GM20000 (cell line): ENCODE measurements around the gene PGM3.

Source experiments
- DNase-seq: peaks from one replicate; pipeline ENCODE4 v3.0.0; 2012; ENCODE audit warnings: low spot score
- CTCF ChIP-seq: IDR thresholded peaks from 2 replicates; pipeline ENCODE4 v1.5.1; 2012; ENCODE audit warnings: mild to moderate bottlenecking, control low read depth; ENCODE audit errors: extremely low read depth, missing control alignments

PGM3 gene

DNA sequence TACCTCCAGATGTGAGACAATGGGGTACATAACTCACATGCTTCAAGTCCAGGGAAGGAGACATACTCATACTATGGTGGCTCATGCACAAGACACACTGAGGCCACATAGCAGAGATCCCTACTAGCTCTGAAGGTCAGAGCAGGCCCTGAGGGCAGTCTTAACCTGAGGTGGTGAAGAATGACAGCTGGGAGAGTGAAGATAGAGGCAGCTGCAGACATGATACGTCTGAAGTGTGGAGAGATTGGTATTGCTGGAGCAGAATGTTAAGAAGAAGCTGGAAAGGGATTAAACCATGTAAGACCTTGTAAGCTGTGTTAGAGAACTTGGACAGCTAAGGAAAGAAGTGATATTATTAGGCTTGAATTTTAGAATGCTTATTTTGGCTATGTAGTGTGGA, 32.9 kb downstream of the PGM3 start:
- no peak for TF ChIP-seq CTCF
- no peak for DNase-seq

DNA sequence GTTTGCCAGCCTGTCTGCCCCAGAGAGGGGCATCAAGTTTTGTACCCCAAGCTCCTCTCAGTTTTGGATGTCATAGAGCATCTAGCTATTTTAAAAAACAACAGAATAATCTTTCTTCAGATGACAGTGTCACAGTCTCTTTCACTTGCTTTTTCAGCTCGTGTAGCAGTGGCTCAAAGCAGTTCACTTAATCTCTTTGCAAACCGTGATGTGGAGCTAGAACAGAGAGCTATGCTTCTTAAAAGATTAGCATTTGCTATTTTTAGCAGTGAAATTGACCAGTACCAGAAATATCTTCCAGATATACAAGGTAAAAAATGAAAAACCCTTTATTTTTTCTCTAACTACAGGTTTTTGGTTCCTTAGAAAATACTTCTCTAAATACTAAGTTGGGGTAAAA, 37.3 kb downstream of the PGM3 start:
- DNase-seq: no peak
- no peak for TF ChIP-seq CTCF

GRCh38 chr6:83153883-83154521, 39.1 kb downstream of the PGM3 start:
- DNase-seq: no peak
- TF ChIP-seq CTCF: no peak

GRCh38 chr6:83152913-83153312, 40.2 kb downstream of the PGM3 start:
- DNase-seq: no peak

DNA sequence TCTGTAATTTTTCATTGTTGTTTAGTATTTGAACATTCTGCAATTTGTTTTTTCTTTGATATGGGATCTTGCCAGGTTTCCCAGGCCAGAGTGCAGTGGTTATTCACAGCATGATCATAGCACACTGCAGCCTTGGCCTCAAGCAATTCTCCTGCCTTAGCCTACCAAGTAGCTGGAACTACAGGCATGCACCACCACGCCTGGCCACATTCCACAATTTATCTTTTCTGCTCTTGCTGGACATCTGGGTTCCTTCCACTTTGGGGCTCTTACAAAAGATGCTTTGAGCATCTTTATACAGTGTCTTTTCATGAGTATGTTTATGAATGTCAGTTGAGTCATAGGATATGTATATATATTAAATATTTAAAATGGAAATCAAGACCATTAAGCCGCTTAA, 42.0 kb downstream of the PGM3 start:
- no peak for DNase-seq
- TF ChIP-seq CTCF: no peak

More at GRCh38 chr6:83152913-83153312, 40.2 kb downstream of the PGM3 start:
- TF ChIP-seq CTCF: no peak

GRCh38 chr6:83138758-83139157, 54.3 kb downstream of the PGM3 start:
- DNase-seq: no peak
- TF ChIP-seq CTCF: no peak

DNA sequence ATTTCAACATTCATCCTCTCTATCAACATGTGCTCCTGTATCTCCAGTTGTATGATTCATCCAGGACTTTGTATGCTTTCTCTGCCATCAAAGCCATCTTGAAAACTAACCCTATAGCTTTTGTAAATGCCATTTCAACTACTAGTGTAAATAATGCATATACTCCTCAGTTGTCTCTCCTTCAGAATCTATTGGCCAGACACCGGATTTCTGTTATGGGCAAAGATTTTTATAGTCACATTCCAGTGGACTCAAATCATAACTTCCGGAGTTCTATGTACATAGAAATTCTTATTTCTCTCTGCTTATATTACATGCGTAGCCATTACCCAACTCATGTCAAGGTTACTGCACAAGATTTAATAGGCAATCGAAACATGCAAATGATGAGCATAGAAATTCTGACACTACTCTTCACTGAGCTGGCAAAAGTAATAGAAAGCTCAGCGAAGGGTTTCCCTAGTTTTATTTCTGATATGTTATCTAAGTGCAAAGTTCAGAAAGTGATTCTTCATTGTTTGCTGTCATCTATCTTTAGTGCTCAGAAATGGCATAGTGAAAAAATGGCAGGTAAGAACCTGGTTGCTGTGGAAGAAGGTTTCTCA, 54.8 kb downstream of the PGM3 start:
- TF ChIP-seq CTCF: no peak

More for the DNA sequence above, 54.8 kb downstream of the PGM3 start:
- DNase-seq: no peak
